ENCODE measurements around the gene KLHL10. TPM values are rescaled to one million over a fixed set of nuclear protein-coding genes. Genes with fewer than 3 reads are reported as not detected.
A peak's percentile ranks its signal among the peaks of the same experiment; 100 is the strongest.

The KLHL10 gene
- total and polyA plus RNA-seq, 2 of the 13 experiments (the other 11 are each of a cell fraction or from before 2014, with no cell fraction given), result 0.04 to 0.08 TPM

DNA sequence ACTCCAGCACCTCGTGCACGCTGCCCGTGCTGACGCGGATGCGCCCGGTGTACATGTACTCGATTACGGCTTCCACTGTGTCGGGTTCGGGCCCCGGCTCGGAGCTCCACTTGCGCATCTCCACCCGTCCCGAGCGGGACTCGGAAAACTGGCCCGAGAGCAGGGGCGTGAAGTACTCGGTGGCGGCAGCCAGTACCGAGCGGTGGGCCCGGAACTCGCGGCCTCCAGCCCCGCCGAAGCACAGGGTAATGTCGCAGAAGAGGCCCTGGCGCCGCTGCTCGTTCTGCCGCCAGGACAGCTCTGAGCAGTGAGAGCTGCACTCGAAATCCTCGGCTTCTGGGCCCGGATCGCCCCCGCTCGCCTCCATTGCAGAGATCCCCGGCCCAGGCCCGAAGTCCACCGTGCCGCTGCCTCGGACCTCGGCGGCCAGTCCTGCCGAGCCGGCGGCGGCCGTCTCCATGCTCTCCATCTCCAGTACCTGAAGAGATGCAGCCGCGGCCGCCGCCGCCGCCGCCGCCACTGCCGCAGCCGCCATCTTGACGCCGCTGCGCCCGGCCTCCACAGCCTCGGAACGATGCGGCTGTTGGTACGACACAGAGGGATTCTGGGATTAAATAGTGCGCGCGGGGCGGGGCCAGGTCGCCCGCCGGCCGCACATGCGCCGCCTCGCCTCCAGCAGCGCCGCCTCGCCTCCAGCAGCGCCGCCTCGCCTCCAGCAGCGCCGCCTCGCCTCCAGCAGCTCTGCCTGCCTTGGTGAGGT is 27.4 kb downstream of the KLHL10 start, which contains the start of gene KLHL11 (continued):
- peak in 1 of 2 experiments; percentile 87; a peak in 1 of 4 replicates for TF ChIP-seq KLF16 (CRISPR knock-in tag; IDR thresholded peaks at IDR 0.05)
- TF ChIP-seq TCF7L2 (IDR thresholded peaks at IDR 0.05; ENCODE audit: low read depth, low read length), result no peak
- no peak for TF ChIP-seq TP53 (CRISPR knock-in tag; conservative IDR thresholded peaks at IDR 0.05)
- TF ChIP-seq SMAD9 (CRISPR knock-in tag; IDR thresholded peaks at IDR 0.05), result 0 out of 2 replicates have a peak, but pooled peaks have one; percentile 69
- TF ChIP-seq ZNF253 (CRISPR knock-in tag; IDR thresholded peaks at IDR 0.05; ENCODE audit: borderline replicate concordance), result no peak
- TF ChIP-seq TBX3 (IDR thresholded peaks at IDR 0.05; ENCODE audit: borderline replicate concordance), result no peak; the same call in 1 of the 2 replicates
- TF ChIP-seq RFX5 (IDR thresholded peaks at IDR 0.05; ENCODE audit: low read depth, low read length), result 0 out of 2 replicates have a peak, but pooled peaks have one; percentile 10
- no peak; the same call in 1 of the 2 replicates for TF ChIP-seq ZNF484 (CRISPR knock-in tag; IDR thresholded peaks at IDR 0.05; ENCODE audit: borderline replicate concordance, low read depth)
- TF ChIP-seq ZMYM4 (CRISPR knock-in tag; IDR thresholded peaks at IDR 0.05), result peak; percentile 80; the same call in 1 of the 2 replicates
- TF ChIP-seq, protein P1, sequence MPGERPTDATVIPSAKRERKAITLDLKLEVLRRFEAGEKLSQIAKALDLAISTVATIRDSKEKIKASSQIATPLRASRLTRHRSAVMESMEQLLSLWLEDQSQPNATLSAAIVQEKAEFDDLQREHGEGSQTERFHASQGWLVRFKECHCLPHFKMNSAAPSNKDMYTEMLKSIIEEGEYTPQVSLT (CRISPR knock-in tag; IDR thresholded peaks at IDR 0.05; ENCODE audit: borderline replicate concordance, low read depth), result no peak
- TF ChIP-seq ZKSCAN1 (IDR thresholded peaks at IDR 0.05; ENCODE audit: low read length), result no peak
- TF ChIP-seq, protein P2, sequence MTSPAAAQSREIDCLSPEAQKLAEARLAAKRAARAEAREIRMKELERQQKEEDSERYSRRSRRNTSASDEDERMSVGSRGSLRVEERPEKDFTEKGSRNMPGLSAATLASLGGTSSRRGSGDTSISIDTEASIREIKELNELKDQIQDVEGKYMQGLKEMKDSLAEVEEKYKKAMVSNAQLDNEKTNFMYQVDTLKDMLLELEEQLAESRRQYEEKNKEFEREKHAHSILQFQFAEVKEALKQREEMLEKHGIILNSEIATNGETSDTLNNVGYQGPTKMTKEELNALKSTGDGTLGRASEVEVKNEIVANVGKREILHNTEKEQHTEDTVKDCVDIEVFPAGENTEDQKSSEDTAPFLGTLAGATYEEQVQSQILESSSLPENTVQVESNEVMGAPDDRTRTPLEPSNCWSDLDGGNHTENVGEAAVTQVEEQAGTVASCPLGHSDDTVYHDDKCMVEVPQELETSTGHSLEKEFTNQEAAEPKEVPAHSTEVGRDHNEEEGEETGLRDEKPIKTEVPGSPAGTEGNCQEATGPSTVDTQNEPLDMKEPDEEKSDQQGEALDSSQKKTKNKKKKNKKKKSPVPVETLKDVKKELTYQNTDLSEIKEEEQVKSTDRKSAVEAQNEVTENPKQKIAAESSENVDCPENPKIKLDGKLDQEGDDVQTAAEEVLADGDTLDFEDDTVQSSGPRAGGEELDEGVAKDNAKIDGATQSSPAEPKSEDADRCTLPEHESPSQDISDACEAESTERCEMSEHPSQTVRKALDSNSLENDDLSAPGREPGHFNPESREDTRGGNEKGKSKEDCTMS (CRISPR knock-in tag; conservative IDR thresholded peaks at IDR 0.05), result 0 out of 2 replicates have a peak, but pooled peaks have one; percentile 29
- no peak for TF ChIP-seq JARID2 (CRISPR knock-in tag; IDR thresholded peaks at IDR 0.05; ENCODE audit: insufficient replicate concordance)
- TF ChIP-seq, protein P3, sequence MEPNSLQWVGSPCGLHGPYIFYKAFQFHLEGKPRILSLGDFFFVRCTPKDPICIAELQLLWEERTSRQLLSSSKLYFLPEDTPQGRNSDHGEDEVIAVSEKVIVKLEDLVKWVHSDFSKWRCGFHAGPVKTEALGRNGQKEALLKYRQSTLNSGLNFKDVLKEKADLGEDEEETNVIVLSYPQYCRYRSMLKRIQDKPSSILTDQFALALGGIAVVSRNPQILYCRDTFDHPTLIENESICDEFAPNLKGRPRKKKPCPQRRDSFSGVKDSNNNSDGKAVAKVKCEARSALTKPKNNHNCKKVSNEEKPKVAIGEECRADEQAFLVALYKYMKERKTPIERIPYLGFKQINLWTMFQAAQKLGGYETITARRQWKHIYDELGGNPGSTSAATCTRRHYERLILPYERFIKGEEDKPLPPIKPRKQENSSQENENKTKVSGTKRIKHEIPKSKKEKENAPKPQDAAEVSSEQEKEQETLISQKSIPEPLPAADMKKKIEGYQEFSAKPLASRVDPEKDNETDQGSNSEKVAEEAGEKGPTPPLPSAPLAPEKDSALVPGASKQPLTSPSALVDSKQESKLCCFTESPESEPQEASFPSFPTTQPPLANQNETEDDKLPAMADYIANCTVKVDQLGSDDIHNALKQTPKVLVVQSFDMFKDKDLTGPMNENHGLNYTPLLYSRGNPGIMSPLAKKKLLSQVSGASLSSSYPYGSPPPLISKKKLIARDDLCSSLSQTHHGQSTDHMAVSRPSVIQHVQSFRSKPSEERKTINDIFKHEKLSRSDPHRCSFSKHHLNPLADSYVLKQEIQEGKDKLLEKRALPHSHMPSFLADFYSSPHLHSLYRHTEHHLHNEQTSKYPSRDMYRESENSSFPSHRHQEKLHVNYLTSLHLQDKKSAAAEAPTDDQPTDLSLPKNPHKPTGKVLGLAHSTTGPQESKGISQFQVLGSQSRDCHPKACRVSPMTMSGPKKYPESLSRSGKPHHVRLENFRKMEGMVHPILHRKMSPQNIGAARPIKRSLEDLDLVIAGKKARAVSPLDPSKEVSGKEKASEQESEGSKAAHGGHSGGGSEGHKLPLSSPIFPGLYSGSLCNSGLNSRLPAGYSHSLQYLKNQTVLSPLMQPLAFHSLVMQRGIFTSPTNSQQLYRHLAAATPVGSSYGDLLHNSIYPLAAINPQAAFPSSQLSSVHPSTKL (CRISPR knock-in tag; IDR thresholded peaks at IDR 0.05), result peak; percentile 66
- TF ChIP-seq, protein P4, sequence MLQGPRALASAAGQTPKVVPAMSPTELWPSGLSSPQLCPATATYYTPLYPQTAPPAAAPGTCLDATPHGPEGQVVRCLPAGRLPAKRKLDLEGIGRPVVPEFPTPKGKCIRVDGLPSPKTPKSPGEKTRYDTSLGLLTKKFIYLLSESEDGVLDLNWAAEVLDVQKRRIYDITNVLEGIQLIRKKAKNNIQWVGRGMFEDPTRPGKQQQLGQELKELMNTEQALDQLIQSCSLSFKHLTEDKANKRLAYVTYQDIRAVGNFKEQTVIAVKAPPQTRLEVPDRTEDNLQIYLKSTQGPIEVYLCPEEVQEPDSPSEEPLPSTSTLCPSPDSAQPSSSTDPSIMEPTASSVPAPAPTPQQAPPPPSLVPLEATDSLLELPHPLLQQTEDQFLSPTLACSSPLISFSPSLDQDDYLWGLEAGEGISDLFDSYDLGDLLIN (CRISPR knock-in tag; IDR thresholded peaks at IDR 0.05; ENCODE audit: borderline replicate concordance), result peak; percentile 8; the same call in 1 of the 2 replicates
- TF ChIP-seq MEIS1 (CRISPR knock-in tag; IDR thresholded peaks at IDR 0.05; ENCODE audit: borderline replicate concordance), result peak; percentile 84
